GM18867 (cell line): ENCODE data around the gene ARAP1.
"Not testable (repeated sequence)": the region's sequence is repeated elsewhere in the genome, so short reads cannot be mapped to it uniquely, and the experiment has no call there.

Source experiments
- ATAC-seq: cut with Tn5 transposase; IDR thresholded peaks from one replicate; pipeline ENCODE4 v1.9.1; 2021; ENCODE audit warnings: mild to moderate bottlenecking, moderate library complexity; ENCODE audit not compliant: unreplicated experiment

The ARAP1 gene

GRCh38 chr11:72752088-72752914, at the start of gene ARAP1:
ARAP1 (minus strand) TSS chr11:72752408; CDS start chr11:72727128, 25,280 bp downstream.
- ATAC-seq = peak; percentile 73

GRCh38 chr11:72799441-72799840, 47.2 kb upstream of the ARAP1 start:
- no peak for ATAC-seq

- no peak for ATAC-seq
Measured at GRCh38 chr11:72798361-72798760, 46.2 kb upstream of the ARAP1 start.

DNA sequence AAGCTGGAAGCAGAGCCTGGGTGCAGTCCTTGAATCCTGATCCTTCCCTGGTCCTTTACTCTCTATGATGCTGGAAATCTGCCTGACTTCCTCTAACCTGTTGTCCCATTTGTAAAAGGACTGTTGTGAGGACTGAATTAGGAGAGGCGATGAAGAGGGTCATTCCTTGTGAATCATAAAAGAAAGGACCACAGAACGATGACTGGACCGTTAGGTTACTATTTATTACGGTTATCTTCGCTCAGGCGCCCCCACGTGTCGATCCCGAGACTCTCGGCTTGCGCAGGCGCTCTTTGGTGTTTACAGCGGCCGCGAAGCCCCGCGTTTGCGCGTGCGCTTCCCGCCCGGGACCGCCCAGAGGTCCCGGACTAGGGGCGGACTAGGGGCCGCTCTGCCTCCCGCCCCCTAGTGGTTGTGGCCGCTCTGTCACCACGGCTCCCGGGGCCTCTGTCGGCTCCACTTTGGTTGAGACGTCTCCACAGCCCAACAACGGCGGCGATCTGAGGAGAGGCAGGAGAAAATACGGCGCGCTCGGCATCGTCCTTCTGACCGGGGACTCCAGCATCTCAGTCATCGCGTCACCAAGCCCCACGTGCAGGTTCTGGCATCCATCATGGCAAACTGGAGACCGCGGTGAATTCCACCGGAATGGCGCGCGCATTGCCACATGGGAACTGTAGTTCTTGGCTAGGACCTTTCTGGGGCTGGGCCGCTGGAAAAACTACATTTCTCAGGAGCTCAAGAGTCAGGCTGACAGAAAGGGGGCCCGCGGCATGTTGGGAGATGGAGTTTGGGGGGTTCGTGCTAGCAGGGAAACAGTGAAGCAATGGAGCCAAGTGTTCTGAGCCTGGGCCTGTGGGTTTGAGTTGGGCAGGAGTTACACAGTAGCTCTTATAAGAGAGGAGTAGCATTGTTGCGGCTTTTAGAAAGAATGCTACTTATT, 41.5 kb upstream of the ARAP1 start, which contains the start of gene STARD10:
STARD10 (minus strand) TSS at position 623 of the 943 bp plus-strand sequence. CDS start 12,866 bp downstream, outside the sequence.
- ATAC-seq = peak; percentile 91

DNA sequence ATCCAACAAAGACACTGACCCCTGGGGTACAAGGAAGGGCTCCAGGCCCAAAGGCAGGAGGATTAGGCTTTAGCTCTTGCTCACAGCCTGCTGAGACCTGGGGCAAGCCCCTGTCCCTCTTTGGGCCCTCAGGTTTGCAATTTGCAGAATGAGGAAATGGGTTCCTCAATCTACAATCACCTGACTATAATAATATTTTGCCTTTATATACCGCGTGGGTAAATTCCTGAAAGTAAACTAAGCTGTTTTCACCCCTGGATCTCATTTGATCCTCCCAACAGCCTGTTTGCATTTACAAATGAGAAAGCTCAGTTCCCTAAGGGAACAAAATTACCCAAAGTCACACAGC, 40.8 kb upstream of the ARAP1 start:
- no peak for ATAC-seq

GRCh38 chr11:72792437-72793021, 40.3 kb upstream of the ARAP1 start:
- ATAC-seq = no peak

DNA sequence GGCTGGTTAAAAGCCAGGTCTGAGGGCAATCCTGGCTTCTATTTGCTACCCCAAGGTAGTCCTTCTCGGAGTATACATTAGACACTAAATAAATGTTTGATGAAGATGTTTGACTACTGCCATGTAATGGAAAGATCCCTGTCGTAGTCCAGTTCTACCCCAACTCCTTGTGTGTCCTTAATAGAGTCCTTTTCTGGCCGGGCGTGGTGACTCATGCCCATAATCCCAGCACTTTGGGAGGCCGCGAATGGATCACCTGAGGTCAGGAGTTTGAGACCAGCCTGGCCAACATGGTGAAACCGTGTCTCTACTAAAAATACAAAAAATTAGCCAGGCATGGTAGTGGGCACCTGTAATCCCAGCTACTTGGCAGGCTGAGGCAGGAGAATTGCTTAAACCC, 39.0 kb upstream of the ARAP1 start:
- not testable (repeated sequence) for ATAC-seq

GRCh38 chr11:72789493-72790131, 37.4 kb upstream of the ARAP1 start:
- no peak for ATAC-seq

- ATAC-seq = no peak
Measured at GRCh38 chr11:72788241-72788640, 36.0 kb upstream of the ARAP1 start.

DNA sequence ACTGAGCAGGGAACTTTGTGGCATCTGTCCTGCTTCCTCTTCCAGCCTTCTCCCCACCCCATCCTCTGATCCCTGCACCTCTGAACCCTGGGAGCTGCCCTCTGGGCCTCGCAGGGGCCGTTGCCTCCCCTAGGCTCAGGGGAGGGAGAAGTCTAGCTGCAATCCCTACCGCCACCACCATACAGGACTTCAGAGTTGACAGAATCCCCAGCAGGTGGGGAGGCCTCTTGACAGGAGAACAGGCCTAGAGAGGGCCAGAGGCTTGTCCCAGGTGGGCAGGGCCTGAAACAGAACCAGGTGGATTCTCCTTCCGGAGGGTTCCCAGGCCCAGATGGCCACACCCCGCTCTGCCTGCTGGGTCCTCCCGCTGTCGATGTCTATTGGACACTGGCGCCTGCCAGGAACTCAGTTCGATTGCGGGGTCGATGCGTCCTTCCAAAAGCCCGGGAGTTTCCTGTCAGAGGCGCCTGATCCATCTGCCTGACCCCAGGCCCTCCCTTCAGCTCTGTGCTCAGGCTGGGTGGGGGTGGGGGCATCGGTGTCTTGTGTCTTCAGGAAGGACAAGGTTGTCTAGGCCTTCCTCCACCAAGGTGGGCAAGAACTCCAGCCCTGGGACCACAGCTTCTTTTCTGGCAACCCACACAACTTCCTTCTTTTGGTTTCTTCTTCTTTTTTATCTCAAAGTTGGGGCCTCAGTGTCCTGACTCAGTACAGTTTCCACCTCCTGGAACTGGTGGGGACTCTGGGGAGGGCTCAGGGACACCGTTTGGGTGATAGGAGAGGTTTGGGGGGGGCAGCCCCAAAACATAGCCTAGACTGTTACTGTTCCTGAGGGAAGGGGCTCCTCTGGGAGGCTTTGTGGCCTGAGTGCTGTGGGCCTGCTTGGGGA, 35.3 kb upstream of the ARAP1 start:
- no peak for ATAC-seq

- ATAC-seq = no peak
Measured at GRCh38 chr11:72786305-72787215, 34.4 kb upstream of the ARAP1 start.

GRCh38 chr11:72784662-72785061, 32.5 kb upstream of the ARAP1 start:
- no peak for ATAC-seq

- no peak for ATAC-seq
Measured at GRCh38 chr11:72783144-72783905, 31.1 kb upstream of the ARAP1 start.

DNA sequence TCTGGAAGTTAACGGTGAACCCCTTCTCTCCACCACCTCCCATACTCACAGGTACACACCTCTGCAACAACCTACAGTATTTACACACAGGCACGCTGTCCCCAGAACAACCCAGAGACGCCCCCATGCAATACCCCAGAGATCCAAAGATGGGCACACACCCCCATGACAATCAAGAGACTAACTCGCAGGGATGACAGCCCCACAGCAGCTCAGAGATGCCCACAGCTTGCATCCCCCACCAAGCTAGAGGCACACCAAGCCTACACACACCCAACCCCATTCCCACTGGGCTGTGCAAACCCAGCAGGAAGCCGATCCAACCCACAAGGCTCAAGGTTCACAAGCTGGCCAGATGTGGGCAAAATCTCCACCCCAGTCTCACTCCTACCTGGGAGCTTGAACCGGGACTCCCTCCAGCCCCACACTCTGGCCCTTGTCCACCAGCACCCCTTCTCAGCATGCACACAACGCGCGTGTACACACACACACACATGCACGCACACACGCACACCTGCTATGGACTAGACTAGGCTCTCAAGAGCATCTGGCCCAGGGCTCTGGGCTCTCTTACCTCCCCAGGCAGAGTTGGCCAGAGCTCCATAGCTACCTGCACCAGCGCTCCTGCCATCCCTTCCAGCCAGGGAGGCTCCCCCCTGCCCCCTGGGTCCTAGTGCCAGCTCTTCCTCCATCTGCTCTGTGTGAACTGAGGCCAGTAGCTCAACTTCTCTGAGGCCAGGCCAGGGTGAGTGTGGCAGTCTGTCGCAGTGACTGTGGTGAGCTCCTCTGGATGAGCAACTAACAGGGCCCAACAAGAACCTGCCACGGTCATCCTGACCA, 30.1 kb upstream of the ARAP1 start:
- peak; percentile 8 for ATAC-seq

DNA sequence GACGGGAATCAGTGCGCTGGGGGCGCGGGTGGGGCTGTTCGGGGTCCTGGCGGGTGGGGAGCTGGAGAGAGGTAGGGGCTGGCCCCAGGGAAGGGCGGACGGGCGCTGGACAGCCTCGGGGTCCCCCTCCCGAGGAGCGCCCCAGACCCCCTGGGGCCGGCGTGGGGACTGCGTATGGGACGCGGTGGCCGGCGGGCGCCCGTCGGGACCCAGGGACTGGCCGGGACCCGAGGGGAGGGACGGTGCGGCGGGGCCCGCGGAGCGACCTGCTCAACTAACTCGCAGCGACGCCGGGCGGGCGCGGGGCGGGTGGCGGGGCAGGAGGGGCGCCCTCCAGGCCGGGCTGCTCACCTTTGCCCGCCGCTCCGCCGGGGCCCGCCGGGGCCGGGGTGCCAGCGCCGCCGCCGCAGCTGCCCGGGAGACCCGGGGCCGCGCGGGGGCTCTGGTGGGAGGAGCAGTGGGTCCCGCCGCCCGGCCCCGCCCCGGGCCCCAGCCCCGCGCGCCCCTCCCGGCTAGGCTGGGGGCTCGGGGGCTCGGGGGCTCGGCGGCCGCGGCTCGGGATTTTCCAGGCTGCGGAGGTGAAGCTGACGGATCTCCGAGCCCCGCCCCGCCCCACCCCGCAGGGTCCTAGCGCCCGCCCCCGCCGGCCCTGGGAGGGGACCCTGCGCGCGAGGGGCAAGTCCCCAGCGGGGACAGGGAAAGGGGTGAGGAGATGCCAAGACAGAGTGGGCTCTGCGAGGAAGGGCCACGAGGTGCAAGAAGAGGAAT, 29.3 kb upstream of the ARAP1 start:
- peak; percentile 50 for ATAC-seq

DNA sequence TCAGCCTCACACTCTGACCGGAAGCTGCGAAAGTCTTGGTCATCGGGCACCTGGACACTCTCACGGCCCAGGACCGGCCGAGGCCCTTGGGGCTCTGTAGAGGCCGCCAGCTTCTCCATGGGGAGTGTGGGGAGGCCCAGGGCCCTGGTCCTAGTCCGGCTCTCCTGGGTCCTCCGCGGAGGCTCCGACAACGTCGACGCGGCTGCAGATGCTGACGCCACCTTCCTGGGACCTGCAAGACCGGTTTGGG, 28.8 kb upstream of the ARAP1 start:
- no peak for ATAC-seq
